ENCODE data around the gene BIN1.

BIN1 gene

DNA sequence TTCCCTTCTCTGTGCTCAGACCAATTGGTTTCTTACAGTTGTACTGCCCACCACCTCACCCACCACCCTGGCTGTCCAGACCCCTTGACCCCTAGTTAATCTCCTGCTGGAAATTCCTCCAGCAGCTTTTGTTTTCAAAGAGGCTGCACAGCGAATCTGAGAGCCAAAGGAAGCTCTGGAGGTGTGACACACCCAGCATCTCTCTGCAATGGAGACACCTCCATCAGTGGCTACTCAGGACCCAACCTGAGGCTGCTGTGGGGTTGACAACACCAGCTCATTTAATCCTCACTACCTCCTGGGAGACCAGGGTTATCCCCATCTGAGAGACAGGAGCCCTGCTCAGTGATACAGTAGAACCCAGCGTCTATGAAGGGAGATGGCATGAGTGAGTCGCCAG lies 86.4 kb downstream of the BIN1 start:
- DNase-seq (ENCODE audit: low read depth) = no peak

DNA sequence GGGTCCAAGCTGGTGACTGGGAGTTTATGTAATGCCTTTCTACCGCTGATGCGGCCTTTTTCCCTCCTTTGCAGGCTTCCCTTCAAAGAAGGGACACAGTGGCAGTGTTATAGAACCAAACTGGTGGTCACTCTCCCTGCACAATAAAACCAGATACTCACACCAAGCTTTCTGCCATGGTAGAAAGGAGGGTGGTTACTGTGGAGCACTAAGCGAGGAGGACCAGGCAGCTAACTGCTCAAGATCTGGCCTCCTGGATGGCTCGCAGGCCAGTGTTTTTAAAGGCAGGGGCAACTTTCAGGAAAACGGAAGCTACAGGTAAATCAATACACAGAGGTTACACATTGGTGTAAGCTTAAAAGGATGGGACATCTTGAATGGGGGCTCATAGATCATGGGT lies 89.4 kb downstream of the BIN1 start:
- DNase-seq (ENCODE audit: low read depth) = no peak

DNA sequence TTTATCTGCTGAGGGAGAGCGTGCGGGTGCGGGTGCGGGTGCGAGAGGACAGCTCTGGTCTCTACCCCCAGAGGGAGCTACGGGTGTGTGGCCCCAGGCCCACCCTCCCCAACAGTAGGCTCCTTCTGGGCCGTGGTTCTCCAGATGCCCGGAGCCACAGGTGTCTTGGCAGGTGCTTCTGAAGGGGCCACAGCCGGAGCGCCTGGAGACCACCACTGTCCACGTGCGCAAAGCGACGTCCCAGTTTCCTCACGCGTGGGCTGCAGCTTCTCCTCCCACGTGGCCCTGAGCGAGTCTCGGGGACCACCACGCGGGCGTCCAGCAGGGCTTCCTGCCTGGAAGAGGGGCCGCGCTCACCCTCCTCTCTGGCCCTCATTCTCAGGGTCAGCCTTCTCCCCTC lies 90.6 kb downstream of the BIN1 start:
- no peak for DNase-seq (ENCODE audit: low read depth)

DNA sequence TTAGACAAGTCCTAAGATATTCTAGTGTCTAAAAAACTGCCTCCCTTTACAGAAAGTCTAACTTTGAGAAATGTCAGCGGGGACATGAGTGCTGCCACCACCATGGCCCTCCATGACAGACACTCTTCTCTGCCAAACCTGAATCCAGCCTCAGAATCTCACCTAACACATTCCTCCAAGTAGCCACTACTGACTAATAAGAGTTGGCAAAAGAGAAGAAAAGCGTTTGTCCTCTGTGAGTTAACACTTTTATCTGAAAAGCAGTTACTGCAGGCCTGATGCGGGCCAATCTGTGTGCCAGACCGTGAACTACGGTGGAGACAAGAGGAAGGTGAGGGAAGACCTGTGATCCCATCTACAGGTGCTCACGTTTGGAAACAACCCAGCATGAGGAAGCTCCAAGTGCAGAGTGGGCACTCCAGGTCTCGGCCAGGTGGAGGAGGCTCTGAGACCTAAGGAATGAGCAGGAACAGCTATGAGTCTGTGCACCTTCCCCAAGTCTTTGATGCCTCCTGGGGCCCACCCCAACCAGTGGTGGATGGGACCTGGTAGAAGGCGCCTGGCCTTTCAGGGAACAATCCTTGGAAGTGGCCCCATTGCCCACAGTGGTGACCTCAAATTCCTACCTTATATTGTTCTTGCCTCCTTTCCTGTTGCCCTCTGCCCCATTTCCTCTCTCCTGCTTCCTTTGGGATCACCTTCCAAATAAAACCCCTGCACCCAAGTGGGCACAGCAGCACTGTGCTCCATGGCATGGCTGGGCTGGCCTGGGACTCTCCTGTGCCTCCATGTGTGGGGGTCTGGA lies 91.6 kb downstream of the BIN1 start:
- no peak for DNase-seq (ENCODE audit: low read depth)

GRCh38 chr2:127014630-127015029 lies 92.3 kb downstream of the BIN1 start:
- peak; percentile 97 for DNase-seq (ENCODE audit: low read depth)

DNA sequence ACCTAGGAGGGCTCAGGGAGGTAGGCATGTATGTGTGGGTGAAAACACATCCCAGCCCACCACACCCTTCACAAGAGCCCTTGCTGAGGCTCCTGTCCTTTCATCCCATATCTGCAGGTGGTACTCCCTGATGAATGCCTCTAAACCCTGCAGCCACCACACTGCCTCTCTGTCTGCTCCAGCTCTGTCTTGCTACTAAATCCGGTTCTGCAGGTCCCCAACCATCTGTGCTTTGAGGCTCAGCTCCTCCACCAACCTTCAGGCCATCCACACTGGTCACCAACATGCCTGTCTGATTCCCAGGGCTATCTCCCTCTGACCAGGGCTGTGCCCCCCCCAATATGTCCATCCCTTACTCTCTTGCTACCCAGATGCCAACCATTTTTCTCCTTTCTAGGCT lies 92.7 kb downstream of the BIN1 start:
- DNase-seq (ENCODE audit: low read depth) = no peak

- no peak for DNase-seq (ENCODE audit: low read depth)
Measured at GRCh38 chr2:127012868-127013267, 94.1 kb downstream of the BIN1 start.

GRCh38 chr2:127012215-127012614 lies 94.7 kb downstream of the BIN1 start:
- DNase-seq (ENCODE audit: low read depth) = peak; percentile 51

DNA sequence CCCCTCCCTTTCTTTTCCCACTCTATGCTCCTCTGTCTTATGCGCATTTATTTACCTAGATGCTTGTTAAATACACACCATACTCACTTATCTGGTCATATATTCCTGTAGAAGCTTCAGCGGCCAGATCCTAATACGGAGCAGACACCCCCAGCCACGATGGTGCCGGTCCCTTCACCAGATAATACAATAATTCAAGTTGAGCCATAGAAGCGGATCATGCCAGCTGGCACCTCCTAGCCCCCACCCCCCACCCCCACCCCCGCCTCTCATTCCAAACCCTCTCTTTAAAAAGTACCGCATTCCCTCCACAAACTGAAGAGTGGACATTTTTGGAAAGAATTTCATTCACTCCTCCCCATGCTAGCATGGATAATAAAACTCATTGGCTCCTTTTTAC lies 95.2 kb downstream of the BIN1 start:
- DNase-seq (ENCODE audit: low read depth) = no peak

- no peak for DNase-seq (ENCODE audit: low read depth)
Measured at GRCh38 chr2:127011231-127011661, 95.7 kb downstream of the BIN1 start.

- DNase-seq (ENCODE audit: low read depth) = no peak
Measured at GRCh38 chr2:127008265-127009015, 98.5 kb downstream of the BIN1 start.

- peak; percentile 81 for DNase-seq (ENCODE audit: low read depth)
Measured at GRCh38 chr2:127007652-127008051, 99.3 kb downstream of the BIN1 start.

DNA sequence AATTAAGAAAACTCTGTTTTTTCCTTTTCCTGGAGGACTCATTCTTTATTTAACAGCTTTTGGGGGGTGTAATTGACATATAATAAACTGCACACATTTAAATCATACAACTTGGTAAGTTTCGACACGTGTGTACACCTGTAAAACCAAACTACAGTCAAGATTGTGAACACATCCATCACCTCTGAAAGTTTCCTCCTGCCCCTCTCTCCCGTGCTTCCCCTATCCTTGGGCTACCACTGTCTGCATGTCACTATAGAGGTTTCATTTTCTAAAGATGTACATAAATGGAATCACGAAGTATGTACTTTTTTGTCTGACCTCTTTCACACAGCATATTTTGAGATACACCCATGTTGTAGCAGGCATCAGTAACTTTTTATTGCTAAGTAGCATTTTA lies 100.0 kb downstream of the BIN1 start:
- no peak for DNase-seq (ENCODE audit: low read depth)

- no peak for DNase-seq (ENCODE audit: low read depth)
Measured at GRCh38 chr2:127004893-127005600, 101.9 kb downstream of the BIN1 start.

DNA sequence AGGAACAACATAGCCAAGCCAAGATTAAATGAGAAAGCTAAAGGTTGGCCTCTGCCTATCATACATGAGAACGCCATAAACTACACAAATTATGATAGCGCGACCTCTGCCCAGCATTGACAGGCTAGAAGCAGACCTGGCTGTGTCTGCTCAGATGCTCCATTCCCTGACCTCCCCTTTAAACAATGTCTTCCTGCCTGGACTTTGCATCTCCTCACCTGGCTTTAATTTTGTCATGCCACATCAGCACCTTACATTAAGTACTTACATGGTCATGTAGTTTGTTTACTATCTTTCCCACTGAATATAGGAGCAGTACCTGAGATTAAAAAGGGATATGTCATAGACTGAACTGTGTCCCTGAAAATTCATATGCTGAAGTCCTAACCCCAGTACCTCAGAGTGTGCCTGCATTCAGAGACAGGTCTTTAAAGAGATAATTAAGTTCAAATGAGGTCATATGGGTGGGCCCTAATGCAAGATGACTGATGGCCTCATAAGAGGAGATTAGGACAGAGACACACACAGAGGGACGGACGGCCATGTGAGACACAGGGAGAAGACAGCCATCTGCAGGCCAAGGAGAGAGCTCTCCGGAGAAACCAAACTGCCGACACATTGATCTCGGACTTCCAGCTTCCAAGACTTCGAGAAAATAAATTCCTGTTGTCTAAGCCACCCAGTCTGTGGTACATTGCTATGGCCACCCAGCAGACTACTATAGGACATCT lies 103.7 kb downstream of the BIN1 start:
- DNase-seq (ENCODE audit: low read depth) = no peak

DNA sequence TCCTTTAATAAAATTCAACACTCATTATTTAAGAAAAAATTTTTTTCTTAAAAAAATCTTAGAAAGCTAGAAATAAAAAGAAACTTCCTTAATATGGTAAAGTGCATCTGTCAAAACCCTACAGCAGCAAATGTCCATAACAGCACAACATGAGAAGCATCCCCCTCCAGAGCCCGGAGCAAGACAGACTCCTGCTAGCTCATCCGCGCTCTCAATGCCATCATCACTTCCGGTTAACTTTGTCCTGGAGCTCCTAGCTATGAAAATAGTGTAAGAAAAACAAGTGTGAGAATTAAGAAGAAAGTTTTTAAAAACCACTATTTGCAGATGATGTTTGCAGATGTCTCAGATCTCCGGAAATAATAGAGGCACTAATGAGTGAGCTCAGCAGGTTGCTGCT lies 105.2 kb downstream of the BIN1 start:
- no peak for DNase-seq (ENCODE audit: low read depth)

- no peak for DNase-seq (ENCODE audit: low read depth)
Measured at GRCh38 chr2:127000937-127001336, 106.0 kb downstream of the BIN1 start.

DNA sequence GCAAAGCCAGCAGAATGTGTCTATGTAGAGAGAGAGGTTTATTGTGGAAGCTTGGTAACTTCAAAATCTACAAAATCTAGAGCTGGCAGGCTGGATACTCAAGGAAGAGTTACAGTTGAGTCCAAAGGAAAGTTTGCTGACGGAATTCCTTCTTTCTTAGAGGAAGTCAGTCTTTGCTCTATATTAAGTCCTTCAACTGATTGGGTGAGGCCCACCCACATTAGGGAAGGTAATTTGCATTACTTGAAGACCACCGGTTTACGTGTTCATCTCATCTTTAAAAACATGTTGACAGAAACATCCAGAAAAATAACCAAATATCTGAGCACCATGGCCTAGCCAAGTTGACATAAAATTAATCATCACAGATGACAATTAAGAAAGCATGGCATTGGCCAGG lies 106.8 kb downstream of the BIN1 start:
- no peak for DNase-seq (ENCODE audit: low read depth)

DNA sequence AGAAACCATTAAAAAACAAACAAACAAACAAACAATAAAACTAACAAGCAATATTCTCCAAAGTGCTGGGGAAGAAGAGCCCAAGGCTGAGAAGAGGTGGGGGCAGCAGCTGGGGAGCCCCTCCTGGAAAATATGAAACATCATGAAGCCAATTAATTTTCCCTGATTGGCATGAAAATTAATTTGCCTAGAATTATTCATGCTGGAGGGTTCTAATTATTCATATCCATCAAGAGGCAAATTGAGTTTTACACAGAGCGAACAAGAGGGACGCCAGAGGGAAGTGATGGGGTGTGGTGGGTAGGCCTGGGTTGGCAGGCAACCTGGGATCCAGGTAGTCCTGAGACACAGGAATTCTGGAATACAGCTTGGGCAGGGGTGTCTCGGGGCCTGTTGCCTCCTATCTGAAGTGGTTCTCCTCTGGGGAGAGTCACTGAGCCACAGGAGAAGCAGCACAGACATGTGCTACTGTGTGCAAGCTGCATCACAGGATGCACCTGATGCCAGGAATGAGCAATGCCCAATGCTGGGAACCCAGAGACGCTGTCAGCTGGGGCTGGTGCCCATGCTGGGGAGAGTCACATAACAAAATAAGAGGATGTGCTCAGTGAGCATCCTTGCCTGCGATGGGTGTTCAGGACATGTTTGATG lies 107.7 kb downstream of the BIN1 start:
- DNase-seq (ENCODE audit: low read depth) = no peak

DNA sequence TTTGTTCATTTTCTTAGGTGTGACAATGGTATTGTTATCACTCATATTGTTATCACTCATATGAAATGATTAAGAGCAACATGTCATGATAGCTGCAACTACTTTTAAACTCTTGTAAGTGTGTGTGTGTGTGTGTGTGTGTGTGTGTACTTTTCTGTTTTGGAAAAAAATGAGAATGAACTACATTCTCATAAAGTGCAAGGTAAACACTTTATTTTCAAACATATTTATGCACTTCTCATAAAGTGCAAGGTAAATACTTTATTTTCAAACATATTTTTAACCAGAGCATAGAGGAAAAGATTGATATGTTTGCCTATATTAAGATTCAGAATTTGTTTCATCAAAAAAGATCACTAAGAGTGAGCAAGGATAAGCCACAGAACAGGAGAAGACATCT lies 108.5 kb downstream of the BIN1 start:
- DNase-seq (ENCODE audit: low read depth) = no peak
